COR-L47 (cell line): ENCODE data around the gene PHEX.
A peak's percentile ranks its signal among the peaks of the same experiment; 100 is the strongest.

Experiments used
- DNase-seq: peaks from one replicate; lab custom pipeline; 2025; lab: John Stamatoyannopoulos, UW

The PHEX gene

DNA sequence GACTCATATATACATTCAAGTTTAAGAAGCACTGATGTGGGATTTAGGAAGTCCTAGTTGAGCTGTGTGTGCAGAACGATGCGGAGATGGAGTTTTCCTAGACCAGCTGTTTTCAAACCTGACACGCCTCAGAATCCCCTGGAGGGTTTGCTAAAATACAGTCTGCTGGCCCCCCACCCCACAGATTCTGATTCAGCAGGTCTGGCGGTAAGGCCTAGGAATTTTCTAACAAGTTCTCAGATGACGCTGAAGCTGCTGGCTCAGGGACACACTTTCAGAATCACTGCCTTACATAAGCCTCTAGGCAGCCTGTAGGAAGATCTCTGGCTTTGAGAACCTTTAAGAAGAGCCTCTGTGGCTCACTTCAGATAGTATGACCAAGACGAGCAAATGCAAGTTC, 73.1 kb downstream of the PHEX start:
- DNase-seq = no peak

DNA sequence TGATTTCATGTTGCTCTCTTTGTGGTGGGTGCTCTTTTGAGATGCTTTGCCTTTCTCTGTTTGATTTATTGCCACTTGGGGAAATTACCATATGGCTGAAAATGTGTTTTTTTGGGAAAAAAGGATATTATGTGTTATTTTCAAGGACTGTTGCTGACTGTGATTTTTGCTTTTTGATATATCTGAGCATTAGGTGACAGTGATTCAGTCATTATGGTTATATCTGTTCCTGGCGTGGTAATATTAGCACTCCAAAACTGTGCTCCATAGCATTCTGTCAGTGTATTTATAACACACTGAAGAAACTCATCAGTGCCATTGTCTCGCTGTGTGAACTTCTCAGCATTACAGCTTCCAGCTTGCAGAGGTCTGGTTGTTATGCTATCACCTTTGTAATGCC, 73.8 kb downstream of the PHEX start:
- no peak for DNase-seq

DNA sequence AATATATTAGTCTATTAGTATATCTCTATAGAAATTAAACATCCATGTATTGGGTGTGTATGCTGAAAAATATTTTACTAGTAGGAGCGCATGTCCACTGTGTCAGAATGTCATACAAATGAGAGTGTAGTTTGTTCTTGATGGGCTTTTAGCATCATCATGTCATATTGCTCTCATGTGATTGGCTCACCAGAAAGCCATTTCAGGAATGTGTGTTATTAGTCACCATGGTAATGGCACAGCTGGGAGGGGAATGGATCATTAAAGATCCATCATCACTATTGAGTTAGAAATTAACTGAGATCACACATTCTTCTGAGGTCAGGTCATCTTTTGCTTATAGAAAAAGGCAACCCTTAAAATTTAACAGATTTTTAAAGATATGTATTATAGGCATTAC, 77.3 kb downstream of the PHEX start:
- no peak for DNase-seq

DNA sequence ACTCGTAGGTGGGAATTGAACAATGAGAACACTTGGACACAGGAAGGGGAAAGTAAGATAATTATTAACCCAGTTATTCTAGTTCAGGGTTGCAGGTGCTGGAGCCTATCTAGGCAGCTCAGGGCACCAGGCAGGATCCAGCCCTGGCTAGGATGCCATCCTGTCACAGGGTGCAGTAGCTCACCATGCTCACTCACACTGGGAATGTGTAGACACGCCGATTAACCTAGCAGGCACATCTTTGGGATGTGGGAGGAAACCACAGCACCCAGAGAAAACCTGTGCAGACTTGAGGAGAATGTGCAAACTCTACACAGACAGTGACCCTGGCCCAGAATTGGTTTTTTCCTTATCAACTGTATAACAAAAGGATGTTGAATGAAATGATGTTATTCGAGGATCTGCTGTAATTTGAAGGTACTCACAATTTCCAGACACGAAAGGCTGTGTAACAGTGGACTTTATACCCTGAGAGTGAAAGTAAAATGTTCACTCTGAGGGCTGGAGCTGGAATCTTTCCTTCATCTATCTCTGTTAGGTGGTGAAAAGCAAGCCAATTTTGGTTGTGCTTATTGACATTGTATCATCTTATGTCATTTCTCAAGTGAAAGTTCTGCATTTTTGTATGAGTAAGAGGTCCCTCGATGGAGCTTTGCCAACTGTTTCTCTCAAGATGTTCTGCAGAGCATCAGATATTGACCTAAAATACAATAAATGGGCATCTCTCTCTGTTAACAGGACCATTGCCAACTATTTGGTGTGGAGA, 78.8 kb downstream of the PHEX start:
- no peak for DNase-seq

DNA sequence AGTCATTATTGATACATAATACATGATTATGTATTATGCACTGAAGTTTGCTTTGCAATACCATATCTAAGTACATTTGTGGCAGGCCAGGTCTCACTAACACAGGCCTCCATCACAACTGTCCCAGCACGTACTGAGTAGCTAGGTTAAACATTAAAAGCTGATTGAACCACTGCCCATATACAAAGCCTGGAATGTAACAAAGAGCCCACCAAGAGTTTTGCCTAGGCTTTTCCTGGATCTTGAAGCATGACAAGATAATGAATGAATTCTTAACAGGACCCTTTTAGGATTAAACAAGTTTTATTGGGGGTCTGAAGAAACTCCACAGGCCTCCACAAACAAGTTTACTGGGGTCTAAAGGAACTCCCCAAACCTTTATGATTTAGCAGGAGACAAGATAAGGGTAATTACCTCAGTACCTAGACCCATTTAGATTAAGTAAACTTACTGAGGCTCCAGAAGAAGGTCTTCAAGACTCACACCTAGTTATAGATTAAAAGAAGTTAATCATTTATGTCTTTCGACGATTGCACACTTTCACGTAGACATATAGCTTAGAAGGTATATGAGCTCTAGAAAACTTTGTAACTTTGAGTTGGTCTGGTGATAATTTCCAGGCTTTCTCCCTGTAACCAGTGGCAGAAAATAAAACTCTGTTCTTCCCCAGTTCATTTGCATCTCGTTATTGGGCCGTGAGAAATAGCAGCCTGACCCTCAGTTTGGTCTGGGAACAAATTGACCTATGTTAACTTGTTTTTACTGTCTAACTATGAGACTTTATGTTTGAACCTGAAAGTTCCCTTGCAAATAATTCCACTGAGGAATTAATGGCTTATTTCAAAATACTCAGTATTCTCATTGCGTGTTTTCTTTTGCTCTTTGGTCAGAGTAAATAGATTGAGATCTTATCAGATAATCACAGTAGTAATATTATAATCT, 84.8 kb downstream of the PHEX start:
- no peak for DNase-seq

DNA sequence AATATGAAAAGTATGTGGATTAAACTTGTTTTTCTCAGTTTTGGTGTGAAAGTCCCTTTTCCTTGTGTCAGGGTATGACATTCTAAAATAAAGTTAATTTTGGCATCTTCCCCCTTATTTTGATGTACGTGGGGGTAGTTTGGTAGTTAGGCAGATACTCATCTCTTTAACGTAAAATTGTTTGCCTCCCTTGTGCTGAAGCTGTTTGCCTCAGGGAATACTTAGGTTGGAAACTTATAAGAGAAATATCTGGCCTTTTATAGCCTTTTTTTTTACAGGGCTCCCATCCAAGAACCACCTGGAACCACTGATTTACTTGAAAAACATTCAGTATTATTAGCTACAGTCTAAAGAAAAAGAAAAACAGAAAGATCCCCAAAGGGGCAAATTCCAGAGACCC, 85.5 kb downstream of the PHEX start:
- DNase-seq = no peak

DNA sequence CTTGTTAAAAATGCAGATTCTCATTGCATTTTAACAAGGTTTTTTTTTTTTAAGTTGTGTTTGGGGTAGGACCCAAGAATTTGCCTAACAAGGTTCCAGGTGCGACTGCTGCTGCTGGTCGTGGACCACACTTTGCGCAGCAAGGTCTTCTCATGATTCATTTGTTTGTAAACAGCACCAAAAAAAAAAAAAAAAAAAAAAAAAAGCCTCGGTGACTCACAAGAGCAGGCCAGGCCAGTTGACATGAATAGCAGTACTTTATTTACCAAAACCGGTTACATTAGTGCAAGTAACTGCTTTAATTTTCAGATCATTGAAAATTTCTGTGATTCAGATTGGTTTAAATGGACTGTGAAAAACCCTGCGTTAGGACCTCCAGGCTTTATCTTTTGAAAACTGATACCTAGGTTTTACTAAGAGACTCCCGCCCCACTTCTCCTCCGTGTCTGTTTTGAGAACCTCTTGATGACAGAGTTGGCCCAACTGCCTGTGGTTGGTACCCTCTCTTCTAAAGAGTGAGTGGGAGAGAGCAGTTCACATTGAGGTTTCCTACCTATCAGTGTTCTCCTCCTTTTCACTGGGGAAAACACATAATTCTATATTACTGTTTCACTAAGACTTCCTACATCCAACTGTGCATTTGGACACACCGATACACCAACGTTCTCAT, 86.2 kb downstream of the PHEX start:
- DNase-seq = no peak

DNA sequence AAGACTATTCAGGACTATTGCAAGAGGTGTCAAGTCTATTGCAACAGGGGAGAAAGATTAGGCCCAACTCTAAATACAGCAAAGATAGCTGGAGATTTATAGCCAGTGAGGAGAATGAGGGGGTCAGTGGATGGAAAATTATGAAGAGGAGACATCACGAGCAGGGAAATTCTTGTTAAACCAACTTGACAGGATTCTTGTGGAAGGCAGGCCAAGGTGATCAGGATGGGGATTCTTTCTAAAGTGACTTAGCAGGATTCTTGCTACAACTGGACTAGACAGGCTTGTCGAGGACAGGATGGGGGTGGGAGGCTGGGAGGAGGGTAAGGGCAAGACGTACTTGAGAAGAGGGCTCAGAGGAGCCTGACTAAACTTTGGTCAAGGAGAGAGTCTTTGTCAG, 89.0 kb downstream of the PHEX start:
- no peak for DNase-seq

DNA sequence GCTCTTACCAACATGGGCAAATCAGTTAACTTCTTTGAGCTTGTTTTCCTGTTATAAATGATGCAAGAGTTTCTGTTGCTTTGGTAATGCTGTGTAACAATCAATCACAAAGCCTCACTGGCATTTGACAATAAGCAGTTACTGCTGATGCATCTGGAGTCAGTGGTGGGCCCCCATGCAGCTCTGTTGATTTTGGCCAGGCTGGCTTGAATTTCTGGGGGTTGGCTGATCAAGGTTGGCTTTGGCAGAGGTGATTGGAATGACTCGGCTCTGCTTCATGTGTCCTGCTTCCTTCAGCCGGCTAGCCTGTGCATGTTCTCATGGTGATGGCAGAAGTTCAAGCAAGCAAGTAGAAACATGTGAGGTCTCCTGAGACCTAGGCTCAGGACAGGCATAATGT, 90.4 kb downstream of the PHEX start:
- DNase-seq = no peak

DNA sequence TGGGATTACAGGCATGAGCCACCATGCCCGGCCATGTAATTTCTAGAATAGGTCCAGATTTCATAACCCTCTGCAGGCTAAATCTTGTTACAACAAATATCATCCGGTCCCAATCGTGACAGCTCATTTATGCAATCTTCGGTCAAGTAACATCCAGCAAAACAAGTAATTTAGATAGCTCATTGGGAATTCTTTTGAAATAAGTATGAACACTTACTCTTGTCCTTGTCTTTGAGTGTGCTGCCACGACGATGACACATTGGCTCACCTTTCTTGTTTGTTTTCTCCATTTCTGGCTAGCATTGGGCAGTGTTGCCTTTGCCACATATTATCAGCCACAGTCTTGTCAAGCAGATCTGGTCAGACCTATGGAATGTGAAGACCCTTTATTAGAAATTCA, 92.0 kb downstream of the PHEX start:
- no peak for DNase-seq

DNA sequence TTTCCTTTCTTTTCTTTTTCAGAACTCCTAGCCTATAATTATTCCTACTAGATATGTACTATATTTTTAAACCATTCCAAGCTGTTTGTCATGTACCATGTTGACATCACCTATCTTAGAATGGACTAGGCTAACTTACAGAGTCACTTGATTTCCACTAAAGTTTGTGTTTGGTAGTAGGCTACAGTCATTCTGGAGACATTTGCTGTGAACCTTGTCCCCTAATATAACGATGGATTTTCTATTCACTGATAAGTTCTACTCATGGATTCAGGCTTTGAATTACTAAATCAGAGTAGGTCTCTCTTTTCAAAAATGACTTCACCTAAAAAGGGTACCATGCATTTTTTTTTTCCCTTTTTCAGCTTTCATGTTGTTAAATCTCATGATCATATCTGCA, 93.4 kb downstream of the PHEX start:
- no peak for DNase-seq

DNA sequence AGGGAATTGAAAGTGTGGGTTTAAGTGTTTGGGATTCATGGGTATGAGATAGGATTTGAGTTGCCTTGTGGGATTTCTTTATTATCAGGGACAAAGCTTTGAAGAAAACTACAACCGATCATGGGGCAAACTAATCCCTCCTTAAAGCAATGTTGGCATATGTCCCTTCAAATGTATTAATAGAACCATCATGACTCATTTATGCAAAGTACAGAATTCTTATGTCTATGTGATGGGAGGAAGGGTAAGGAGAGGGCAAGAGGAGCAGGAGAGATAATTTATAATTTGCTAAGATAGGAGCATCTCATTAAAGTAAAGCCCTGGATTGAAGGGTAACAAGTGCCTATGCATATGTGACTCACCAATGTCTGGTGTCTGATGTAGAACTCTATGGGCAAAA, 94.2 kb downstream of the PHEX start:
- no peak for DNase-seq

DNA sequence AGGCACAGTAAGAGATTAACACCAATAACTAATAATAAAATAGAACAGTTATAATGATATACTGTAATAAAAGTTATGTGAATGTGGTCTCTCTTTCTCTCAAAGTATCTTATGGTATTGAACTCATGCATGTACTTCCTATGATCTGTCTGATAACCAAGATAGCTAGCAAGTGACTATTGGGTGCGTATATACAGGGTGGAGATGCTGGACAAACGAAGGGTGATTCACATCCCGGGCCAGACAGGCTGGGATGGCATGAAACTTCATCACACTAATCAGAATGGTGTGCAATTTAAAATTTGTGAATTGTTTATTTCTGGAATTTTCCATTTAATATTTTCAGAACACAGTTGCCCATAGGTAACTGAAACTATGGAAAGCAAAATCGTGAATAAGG, 96.8 kb downstream of the PHEX start:
- DNase-seq = no peak

DNA sequence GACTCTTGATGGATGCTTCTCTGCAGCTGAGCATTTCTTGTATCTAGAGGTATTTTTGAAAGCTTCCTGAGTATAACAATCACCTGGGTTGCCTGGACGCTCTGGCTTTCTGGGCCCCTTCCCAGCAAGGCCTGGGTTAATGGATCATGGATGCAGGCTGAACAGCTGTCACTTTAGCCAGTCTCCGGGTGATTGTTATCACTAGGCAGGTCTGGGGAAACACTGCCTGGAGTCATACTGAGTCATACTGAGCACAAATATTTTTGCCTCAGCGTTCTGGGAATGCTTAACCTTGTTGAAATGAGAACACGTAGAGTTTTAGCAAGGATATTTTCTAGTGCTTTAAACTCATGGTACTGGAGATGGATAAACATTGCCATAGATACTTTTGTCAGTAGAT, 102.6 kb downstream of the PHEX start:
- DNase-seq = no peak

DNA sequence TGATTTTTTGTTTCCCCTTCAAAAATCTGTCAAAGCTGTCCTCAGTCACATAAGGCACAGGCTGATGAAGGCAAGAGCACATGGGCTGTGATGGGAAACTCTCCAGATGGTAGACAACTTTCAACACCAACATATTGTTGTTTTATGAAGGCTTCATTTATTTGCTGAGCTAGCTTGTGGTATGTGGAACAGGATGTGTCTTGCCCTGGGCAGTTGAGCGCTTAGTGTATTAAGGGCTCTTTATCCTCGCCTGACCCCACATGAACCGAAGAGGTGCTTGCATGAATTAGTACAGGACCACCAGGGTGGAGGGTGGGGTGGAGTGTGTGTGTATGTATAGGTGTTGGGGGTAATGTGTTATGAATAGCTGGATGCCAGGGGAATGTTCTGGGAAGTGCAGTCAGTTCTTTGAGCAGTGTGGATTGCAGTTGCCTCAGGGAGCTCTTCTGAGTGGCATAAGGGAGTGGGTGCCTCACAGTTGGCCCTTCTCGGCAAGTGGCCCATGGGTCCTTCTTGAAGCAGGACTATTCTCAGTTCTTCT, 103.1 kb downstream of the PHEX start:
- no peak for DNase-seq

DNA sequence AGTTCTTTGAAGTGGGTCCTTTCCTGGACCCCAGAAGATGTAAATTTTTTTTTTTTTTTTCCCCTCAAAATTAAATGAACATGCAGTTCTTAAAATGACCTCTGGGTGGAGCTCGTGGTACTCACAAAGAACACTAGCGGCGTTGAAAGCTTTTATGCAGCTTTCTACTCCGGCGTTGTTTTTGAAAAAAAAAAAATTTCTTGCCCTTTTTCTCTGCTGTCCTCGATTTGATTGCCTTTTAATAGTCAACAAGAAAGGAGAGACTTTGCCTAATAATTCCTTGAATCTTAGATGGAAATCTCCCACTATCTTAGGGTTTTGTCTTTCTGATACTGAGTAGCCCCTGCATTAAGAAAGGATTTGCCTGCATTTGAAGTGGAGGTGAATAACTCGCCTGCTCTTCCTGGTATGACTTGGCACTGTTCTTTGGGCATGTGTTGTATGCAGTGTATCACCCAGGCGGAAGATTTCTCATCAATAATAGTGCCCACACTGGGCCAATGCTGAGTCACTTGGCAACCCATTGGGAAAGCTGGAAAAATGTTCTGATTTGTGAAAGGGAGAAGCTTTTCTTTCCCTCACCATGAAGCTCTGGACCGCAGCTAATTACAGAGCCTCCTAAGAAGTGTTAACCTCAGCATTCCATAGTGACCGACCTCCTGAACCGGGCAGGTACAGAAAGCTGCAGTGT, 104.0 kb downstream of the PHEX start:
- peak; percentile 32 for DNase-seq

DNA sequence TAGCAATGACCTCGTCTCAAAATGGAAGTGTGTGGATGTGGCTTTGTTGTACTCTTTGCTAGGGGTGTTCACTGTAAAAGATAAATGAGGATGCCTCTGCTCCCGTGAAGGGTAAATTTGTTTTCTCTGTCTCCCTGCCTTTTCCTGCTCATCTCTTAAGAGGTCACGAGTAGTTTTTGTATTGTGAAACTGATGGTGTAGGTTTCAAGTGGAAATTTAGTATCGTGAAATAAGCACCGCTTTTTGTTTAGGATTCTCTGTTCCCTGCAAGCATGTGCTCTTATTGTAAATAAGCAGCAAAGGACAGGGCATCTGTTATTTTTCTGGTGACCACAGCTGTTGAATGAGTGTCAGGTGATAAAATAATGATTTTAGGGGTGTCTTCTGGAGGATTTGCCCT, 104.6 kb downstream of the PHEX start:
- DNase-seq = no peak

DNA sequence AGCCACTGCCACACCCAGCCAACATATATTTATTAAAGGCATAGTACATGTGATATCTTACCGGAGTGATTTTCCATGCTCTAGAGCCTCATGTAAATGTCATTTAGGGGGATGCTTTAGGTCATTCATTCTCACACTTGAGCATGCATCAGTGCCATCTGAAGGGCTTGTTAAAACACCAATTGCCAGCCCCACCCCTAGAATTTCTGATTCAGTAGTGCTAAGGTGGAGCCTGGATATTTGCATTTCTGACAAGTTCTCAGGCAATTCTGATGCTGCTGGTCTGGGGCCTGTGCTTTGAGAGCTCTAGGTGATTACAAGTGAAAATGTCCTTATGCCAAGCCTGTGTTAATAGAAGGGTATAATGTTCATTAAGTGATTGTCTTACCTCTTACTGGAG, 107.7 kb downstream of the PHEX start:
- DNase-seq = no peak

DNA sequence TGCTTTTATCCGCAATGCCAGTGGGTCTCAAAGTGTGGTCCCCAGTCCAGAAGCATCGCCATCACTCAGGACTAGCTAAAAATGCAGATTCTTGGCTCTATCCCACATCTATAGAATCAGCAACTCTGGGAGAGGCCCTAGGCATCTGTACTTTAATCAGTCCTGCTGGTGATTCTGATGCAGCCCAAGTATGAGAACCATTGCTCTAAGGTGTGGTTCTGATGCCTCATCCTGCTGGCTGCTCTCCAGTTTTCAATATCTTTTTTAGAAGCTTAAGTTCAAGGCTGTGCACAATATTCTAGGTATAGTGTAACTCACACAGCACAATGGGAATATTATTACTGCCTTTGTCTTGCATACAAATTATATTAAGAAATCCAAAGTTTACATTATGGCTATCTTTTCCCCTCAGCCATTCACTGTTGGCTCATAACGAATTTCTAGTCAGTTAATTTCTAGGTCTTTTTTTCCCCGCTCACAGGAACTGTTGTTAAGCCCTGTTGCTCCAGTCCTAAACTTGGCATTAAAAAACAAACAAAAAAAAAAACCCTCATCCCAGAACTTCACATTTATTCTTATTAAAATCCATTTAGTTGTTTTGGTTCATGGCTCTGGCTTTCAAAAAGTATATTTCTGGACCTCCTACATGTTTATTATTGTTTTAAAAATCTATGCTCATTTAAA, 109.1 kb downstream of the PHEX start:
- no peak for DNase-seq

DNA sequence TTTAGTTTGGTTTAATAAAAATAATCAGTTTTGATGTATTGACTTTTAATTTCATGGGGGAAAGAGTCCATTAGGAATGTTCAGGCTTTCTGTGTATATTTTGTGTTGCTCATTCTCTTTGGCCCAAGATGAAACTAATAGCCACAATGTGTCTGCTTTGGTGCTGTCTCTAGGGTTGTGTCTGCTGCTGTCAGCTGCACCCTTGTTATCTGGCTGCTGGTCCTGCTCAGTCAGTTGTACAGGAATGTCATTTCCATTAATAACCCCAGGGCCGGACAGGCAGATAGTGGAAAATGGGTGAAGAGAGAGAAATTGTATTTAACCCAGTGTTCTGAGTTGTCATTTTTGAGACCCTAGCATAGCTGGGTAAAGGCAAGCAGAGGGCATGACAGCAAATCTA, 115.1 kb downstream of the PHEX start:
- DNase-seq = no peak

DNA sequence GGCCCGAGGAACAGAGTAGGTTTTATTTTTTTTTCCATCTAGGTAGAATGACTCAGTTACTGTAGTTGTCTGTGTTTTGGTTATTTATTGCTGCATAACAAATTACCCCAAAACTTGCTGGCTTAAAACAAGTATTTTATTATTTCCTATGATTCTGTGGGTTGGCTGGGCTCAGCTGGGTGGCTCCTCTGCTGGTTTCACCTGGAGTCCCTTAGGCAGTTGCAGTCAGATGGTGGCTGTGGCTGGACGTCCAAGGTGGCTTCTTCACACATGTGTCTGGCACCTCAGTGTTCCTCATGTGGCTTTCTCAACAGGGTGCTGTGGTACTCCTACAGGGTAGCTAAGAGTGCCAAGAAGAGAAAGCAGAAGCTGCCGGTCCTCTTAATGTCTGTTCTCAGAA, 115.8 kb downstream of the PHEX start:
- no peak for DNase-seq
